ENCODE results near the gene LRRC9.

Gene LRRC9

GRCh38 chr14:60067882-60068281 lies 147.9 kb downstream of the LRRC9 start:
- no peak for TF ChIP-seq ZFX (IDR thresholded peaks at IDR 0.05; ENCODE audit: borderline replicate concordance)
- TF ChIP-seq CTCF (IDR thresholded peaks at IDR 0.05) = no peak

GRCh38 chr14:60079723-60080122 lies 159.8 kb downstream of the LRRC9 start:
- H3K27ac ChIP-seq = no peak overlapping the region
- TF ChIP-seq CTCF (IDR thresholded peaks at IDR 0.05) (no peak), ZFX (IDR thresholded peaks at IDR 0.05; ENCODE audit: borderline replicate concordance) (no peak)

More at GRCh38 chr14:60067882-60068281, 147.9 kb downstream of the LRRC9 start:
- no peak overlapping the region for H3K27ac ChIP-seq

- TF ChIP-seq CTCF (IDR thresholded peaks at IDR 0.05) = no peak
- no peak for TF ChIP-seq ZFX (IDR thresholded peaks at IDR 0.05; ENCODE audit: borderline replicate concordance)
- no peak overlapping the region for H3K27ac ChIP-seq
Measured at GRCh38 chr14:60085085-60085484, 165.1 kb downstream of the LRRC9 start.

GRCh38 chr14:60085693-60086092 lies 165.7 kb downstream of the LRRC9 start:
- TF ChIP-seq CTCF (IDR thresholded peaks at IDR 0.05) (no peak), ZFX (IDR thresholded peaks at IDR 0.05; ENCODE audit: borderline replicate concordance) (no peak)
- H3K27ac ChIP-seq = no peak overlapping the region

- TF ChIP-seq CTCF (IDR thresholded peaks at IDR 0.05) = no peak
- TF ChIP-seq ZFX (IDR thresholded peaks at IDR 0.05; ENCODE audit: borderline replicate concordance) = no peak
- no peak overlapping the region for H3K27ac ChIP-seq
Measured at GRCh38 chr14:60087668-60088067, 167.7 kb downstream of the LRRC9 start.

- no peak overlapping the region for H3K27ac ChIP-seq
- TF ChIP-seq CTCF (IDR thresholded peaks at IDR 0.05) (no peak), ZFX (IDR thresholded peaks at IDR 0.05; ENCODE audit: borderline replicate concordance) (no peak)
Measured at GRCh38 chr14:60089221-60089620, 169.3 kb downstream of the LRRC9 start.

GRCh38 chr14:60090864-60091519 lies 171.0 kb downstream of the LRRC9 start:
- no peak for TF ChIP-seq CTCF (IDR thresholded peaks at IDR 0.05)
- TF ChIP-seq ZFX (IDR thresholded peaks at IDR 0.05; ENCODE audit: borderline replicate concordance) = no peak
- H3K27ac ChIP-seq = peak overlapping the region; percentile 99

Measured in 22Rv1 (cell line).